Epithelial cell of esophagus (primary cell): ENCODE measurements around the gene PHYHD1.
"Not testable (repeated sequence)": the region's sequence is repeated elsewhere in the genome, so short reads cannot be mapped to it uniquely, and the experiment has no call there.

ENCODE experiments used
- DNase-seq: peaks from one replicate; pipeline ENCODE4 v3.0.0; 2010; ENCODE audit warnings: low read depth
- H3K4me3 ChIP-seq: 2 replicates; pipeline ENCODE4 v1.5.1; 2011; ENCODE audit warnings: mild to moderate bottlenecking, low read length, control low read depth
- CTCF ChIP-seq: IDR thresholded peaks from 2 replicates; pipeline ENCODE4 v1.5.1; 2011; ENCODE audit warnings: low read depth, mild to moderate bottlenecking, low read length, control low read depth, inconsistent platforms; ENCODE audit not compliant: insufficient read depth; ENCODE audit errors: missing control alignments

PHYHD1 gene

GRCh38 chr9:128936171-128936865 lies 15.5 kb downstream of the PHYHD1 start:
- H3K4me3 ChIP-seq = no peak overlapping the region
- TF ChIP-seq CTCF = no peak
- DNase-seq = no peak

DNA sequence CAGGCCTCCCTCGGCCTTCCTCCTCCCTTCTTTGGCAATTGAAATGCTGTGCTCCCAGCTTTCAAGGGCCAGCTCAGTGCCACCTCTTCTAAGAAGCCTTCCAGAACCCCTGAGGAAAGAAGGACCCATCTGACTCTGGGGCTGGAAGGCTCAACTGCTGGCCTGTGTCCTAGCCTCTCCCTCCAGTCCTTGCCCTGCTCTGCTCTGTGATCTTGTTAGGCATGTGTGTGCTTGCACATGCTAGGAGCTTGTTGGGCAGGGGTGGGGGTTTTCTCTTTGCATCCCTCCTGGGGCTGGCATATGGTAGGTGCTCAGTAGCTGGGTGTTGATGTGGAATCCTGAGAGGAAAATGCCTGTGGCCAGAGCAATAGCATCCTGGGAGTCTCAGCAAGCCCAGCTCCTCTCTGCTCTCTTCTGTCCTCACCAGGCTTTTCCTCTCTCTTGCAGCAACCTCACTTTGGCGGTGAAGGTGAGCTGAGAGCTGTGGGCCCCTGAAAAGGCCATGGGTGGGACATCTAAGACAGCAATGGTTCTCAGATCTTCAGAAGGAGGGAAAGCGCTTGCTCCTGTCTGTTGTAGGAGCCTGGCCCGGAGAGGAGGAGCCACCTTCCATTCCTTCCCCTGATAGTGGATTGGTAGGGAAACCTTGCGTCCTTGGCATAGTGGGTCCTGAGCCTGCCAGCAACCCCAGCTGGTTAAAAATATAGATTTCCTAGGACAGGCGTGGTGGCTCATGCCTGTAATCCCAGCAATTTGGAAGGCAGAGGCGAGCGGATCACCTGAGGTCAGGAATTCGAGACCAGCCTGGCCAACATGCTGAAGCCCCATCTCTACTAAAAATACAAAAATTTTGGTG lies 16.8 kb downstream of the PHYHD1 start:
- no peak overlapping the region for H3K4me3 ChIP-seq
- DNase-seq = peak; percentile 50
- TF ChIP-seq CTCF = no peak

GRCh38 chr9:128940271-128940921 lies 19.6 kb downstream of the PHYHD1 start:
- no peak for TF ChIP-seq CTCF
- no peak overlapping the region for H3K4me3 ChIP-seq
- DNase-seq = no peak

DNA sequence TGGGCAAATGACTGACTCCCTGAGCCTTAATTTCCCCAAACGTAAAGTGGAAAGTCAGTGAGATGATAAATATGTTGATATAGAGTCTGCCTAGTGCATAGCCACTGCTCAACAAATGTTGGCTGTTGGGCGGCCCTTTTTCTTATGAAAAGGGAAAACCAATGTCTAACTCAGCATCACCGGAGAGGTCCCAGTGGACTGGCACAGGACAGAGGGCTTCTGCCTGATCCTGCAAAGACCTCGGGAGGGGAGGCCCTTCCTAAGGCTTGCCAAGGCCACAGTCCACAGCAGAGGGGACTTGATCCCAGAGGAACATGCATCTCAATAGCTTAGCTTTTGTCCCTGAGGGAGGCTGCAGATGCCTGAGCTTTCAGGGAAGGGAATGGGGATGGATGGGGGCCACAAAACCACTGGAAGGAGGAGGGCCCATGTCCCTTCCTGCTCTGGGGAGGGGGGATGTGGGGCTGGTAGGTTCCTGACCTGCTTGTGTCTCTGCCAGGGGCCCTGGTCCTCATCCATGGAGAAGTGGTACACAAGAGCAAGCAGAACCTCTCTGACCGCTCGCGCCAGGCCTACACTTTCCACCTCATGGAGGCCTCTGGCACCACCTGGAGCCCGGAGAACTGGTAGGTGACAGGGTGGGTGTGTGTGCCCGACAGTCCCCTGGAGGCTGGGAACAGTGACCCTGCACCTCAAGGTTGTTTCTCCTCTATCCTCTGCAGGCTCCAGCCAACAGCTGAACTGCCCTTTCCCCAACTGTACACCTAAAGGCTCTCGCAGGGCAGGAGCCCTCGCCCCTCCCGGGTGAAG lies 20.4 kb downstream of the PHYHD1 start:
- no peak for DNase-seq
- H3K4me3 ChIP-seq = no peak overlapping the region
- TF ChIP-seq CTCF = no peak

GRCh38 chr9:128943832-128944620 lies 23.2 kb downstream of the PHYHD1 start:
- DNase-seq = no peak
- no peak overlapping the region for H3K4me3 ChIP-seq
- TF ChIP-seq CTCF = no peak

DNA sequence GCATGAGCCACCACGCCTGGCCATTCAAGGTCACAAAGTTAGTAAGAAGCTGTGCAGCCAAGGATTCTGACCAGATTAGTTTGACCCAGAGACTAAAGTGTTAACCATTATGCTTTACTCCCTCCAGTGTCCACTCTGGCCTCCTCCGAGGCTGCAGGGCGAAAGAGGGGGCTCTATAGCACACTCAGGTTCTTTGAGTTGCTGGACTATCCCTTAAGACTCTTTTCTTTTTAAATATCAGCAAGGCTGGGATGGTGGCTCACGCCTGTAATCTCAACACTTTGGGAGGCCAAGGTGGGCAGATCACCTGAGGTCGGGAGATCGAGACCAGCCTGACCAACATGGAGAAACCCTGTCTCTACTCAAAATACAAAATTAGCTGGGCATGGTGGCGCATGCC lies 24.2 kb downstream of the PHYHD1 start:
- H3K4me3 ChIP-seq, DNase-seq: not testable (repeated sequence)
